WERI-Rb-1 (cell line): ENCODE data around the gene PDSS1.
"Not testable (repeated sequence)": the region's sequence is repeated elsewhere in the genome, so short reads cannot be mapped to it uniquely, and the experiment has no call there.

ENCODE experiments used
- DNase-seq: peaks from one replicate; pipeline ENCODE4 v3.0.0-alpha.2; 2020
- H3K27ac ChIP-seq: fragments of 250-450 bp; sonication (Bioruptor Pico); 2 replicates; pipeline ENCODE4 v1.5.1; 2020; ENCODE audit warnings: mild to moderate bottlenecking, moderate library complexity
- H3K27me3 ChIP-seq: fragments of 250-450 bp; sonication (Bioruptor Pico); 2 replicates; pipeline ENCODE4 v1.5.1; 2021; ENCODE audit warnings: mild to moderate bottlenecking, low read depth, moderate library complexity; ENCODE audit not compliant: insufficient read depth, severe bottlenecking
- H3K36me3 ChIP-seq: fragments of 250-450 bp; sonication (Bioruptor Pico); 2 replicates; pipeline ENCODE4 v1.5.1; 2020; ENCODE audit warnings: mild to moderate bottlenecking, moderate library complexity
- H3K4me3 ChIP-seq: 2 replicates; pipeline ENCODE4 v1.5.1; 2011; ENCODE audit warnings: low read depth, mild to moderate bottlenecking, control low read depth, low read length
- H3K9me3 ChIP-seq: fragments of 250-450 bp; sonication (Bioruptor Pico); 2 replicates; pipeline ENCODE4 v1.5.1; 2021; ENCODE audit warnings: mild to moderate bottlenecking, moderate library complexity; ENCODE audit not compliant: severe bottlenecking
- CTCF ChIP-seq: IDR thresholded peaks from 2 replicates; pipeline ENCODE4 v1.5.1; 2011; ENCODE audit warnings: low read depth, mild to moderate bottlenecking, control low read depth, inconsistent platforms, low read length

Gene PDSS1

GRCh38 chr10:26697163-26697921 lies at the start of gene PDSS1:
Gene PDSS1 (plus strand): TSS chr10:26697701. CDS start chr10:26697712, 11 bp downstream.
- peak within 1 kb of the TSS; percentile 95 for H3K27ac ChIP-seq
- H3K36me3 ChIP-seq: no peaks in the 10 kb centered on the region; the same call in 1 of the 2 replicates
- TF ChIP-seq CTCF: no peak
- DNase-seq: peak; percentile 49
- H3K9me3 ChIP-seq: no peaks in the 10 kb centered on the region
- H3K27me3 ChIP-seq: no peaks in the 10 kb centered on the region
- peak within 1 kb of the TSS; percentile 84 for H3K4me3 ChIP-seq

- not testable (repeated sequence) for H3K27me3 ChIP-seq, DNase-seq, H3K27ac ChIP-seq
These were observed 49.3 kb upstream of the PDSS1 start for GRCh38 chr10:26648245-26648636.

GRCh38 chr10:26650406-26650805 lies 47.1 kb upstream of the PDSS1 start:
- H3K36me3 ChIP-seq: no peaks in the 10 kb centered on the region
- no peaks in the 10 kb centered on the region for H3K27me3 ChIP-seq
- no peak for TF ChIP-seq CTCF
- no peaks in the 10 kb centered on the region for H3K9me3 ChIP-seq
- H3K27ac ChIP-seq: no peak overlapping the region
- no peak overlapping the region for H3K4me3 ChIP-seq
- DNase-seq: no peak

More at GRCh38 chr10:26648245-26648636, 49.3 kb upstream of the PDSS1 start:
- not testable (repeated sequence) for H3K4me3 ChIP-seq, H3K9me3 ChIP-seq, H3K36me3 ChIP-seq

GRCh38 chr10:26651476-26651875 lies 46.0 kb upstream of the PDSS1 start:
- H3K36me3 ChIP-seq, H3K27me3 ChIP-seq, DNase-seq, H3K9me3 ChIP-seq, H3K27ac ChIP-seq, H3K4me3 ChIP-seq: not testable (repeated sequence)

GRCh38 chr10:26653004-26653403 lies 44.5 kb upstream of the PDSS1 start:
- Histone ChIP-seq H3K27ac (no peak overlapping the region), H3K27me3 (no peaks in the 10 kb centered on the region), H3K36me3 (no peaks in the 10 kb centered on the region), H3K9me3 (no peaks in the 10 kb centered on the region), H3K4me3 (no peak overlapping the region)
- no peak for TF ChIP-seq CTCF
- no peak for DNase-seq

- DNase-seq: no peak
- no peak overlapping the region for H3K27ac ChIP-seq
- TF ChIP-seq CTCF: no peak
- H3K4me3 ChIP-seq: no peak overlapping the region
- no peaks in the 10 kb centered on the region for H3K9me3 ChIP-seq
- H3K36me3 ChIP-seq: no peaks in the 10 kb centered on the region
- no peaks in the 10 kb centered on the region for H3K27me3 ChIP-seq
These were observed 41.8 kb upstream of the PDSS1 start for GRCh38 chr10:26655746-26656145.

- H3K4me3 ChIP-seq: no peak overlapping the region
- no peaks in the 10 kb centered on the region for H3K36me3 ChIP-seq
- no peak for TF ChIP-seq CTCF
- H3K27me3 ChIP-seq: no peaks in the 10 kb centered on the region
- DNase-seq: no peak
- H3K9me3 ChIP-seq: no peaks in the 10 kb centered on the region
- H3K27ac ChIP-seq: no peak overlapping the region
These were observed 34.6 kb upstream of the PDSS1 start for GRCh38 chr10:26662864-26663263.
